NCI-H2196 treated with DMSO at 0.1 percent for 48 hours (cell line): Measurements from ENCODE around the gene MUC13.

ENCODE experiments used
- DNase-seq: peaks from one replicate; lab custom pipeline; 2025; ENCODE audit not compliant: unreplicated experiment; lab: John Stamatoyannopoulos, UW

Gene MUC13

DNA sequence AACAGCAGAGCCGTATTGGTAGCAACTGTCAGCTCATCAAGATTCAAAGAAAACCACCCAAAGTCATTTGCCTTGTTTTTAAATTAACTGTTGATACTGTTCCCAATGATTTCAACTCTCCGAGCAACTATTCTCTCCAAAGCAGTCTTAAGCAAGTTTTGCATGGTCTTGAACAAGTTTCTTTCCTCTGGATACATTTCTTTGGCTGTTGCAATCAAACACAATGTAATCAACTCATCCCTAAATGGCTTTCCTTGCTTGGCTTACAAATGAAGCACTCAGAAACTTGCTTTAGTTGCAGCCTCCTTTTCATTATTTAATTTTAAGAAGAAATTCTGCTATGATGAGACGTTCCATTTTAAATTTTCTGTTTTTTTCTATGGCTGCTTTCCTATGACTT is 15.5 kb upstream of the MUC13 start:
- no peak for DNase-seq

DNA sequence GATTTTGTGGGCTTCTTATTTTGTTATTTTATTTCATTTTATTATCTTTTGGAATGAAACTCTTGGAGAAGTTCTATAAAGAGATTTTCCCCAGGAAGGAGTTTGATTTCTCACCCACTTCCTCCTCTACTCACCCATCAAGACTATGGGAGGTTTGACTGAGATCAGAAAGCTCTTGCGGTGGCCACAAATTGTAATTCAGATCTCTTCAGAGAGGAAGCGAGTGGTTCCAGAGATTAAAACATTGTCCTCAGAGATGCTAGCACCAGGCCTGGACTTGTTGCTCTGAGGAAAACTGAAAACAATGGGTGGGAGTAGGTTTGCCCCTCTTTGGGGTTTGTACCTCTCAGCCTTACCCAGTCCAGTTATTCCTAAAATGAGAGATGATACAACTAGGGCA is 8.1 kb upstream of the MUC13 start:
- no peak for DNase-seq

DNA sequence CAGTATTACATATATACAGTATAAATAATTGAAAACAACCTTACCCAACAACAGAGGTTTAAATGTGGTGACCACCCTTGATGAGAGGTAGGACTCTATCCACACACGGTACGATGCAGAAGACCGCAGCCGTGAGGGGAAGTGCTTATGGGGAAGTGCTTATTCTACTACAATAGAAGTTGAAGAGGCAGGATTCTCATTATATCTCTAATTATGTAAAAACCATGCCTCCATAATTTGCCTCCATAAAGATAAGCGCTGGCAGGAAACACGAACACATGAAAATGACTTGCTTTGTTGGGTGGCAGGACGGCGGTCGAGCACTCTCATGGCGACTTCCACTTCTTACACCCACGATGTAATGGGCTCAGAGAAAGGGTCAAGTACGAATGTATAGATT is 7.2 kb upstream of the MUC13 start:
- DNase-seq, result no peak

DNA sequence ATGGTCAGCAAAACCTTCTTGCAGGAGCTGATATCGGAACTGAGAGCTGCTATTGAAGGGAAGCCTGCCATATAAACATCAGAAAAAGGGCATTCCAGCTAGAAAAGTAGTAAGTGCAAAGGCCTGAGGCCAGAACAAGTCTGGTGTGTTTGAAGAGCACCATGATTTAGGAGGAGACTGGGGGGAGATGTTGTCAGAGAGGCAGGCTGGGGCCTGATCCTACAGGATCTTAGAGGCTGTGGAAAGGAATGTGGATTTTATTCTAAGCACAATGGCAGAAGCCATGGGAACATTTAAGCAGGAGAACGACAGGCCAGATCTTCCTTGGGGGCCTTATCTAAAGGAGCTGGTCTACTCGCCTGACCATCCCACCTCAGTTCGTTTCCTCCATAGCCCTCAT is 5.1 kb upstream of the MUC13 start:
- no peak for DNase-seq

DNA sequence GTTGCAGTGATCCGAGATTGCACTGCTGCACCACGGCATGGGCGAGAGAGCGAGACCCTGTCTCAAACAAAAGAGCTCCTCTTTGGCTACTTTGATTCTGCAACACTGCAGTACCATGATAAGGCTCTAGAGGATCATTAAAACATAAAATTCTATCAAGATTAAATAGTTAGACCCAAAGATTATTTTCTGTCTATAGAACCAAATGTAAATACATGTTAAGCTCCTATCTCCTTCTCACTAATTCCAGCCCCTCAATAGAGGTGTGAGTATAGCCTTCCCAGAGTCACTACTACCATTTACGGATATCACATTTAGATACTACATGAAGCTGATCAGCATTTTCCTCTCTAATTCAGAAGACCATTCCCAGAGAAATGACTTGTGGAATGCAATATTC is 4.3 kb upstream of the MUC13 start:
- DNase-seq, result no peak

DNA sequence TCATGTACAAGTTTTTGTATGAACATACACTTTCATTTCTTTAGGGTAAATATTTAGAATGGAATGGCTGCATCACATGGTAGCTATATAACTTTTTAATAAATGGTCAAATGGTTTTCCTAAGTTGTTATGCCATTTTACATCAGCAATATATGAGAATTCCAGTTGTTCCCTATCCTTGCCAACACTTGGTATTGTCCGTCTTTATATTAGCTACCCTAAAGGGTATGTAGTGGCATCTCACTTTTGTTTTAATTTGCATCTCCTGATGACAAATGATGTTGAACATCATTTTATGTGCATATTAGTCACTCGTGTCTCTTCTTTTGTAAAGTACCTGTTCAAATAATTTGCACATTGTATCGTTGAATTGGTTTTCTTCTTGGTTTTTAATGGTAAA is 2.5 kb upstream of the MUC13 start:
- no peak for DNase-seq

DNA sequence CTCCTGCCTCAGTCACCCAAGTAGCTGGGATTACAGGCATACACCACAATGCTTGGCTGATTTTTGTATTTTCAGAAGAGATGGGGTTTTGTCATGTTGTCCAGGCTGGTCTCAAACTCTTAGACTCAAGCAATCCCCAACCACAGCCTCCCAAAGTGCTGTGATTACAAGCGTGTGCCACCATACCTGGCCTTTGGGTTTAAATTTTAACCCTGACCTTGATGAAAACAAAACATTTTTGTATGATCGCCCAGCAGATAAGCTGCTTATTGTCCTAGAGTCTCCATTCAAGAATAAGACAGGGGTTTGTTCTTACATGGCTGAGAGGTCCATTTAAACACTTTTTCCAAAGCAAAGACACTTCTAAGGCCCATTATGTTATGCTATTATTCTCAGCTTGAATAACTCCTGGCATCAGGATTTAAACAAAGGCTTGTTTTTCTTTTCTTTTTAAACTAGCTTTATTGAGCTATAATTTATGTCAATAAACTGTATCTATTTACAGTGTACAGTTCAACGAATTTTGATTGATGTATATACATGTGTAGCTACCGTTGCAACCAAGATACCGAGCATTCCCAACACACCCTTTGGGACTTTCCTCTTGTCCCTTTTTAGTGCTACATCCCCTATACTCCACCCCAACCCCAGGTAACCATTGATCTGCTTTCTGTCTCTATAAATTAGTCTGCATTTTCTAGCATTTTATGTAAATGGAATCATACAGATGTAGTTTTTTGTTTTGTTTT is 1.4 kb upstream of the MUC13 start:
- no peak for DNase-seq

DNA sequence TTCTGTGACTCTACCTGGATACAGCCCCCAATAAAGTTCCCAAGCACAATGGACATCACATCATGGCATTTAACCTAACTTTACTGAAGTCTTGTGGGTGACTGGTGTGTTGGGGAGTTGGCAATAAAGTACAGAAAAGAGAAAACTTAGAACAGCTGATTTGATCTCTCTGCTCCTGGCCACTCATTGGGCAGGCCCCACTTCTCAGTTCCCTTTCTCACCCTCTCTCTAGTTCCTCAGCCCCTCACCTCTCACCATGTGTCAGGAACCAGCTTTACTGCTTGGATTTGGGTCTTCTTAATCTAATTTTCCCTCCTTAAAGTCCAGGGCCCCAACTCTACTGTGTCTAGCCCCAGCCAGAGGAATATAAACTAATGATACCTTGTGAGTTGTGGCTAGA is 713 bp upstream of the MUC13 start:
- DNase-seq, result no peak

DNA sequence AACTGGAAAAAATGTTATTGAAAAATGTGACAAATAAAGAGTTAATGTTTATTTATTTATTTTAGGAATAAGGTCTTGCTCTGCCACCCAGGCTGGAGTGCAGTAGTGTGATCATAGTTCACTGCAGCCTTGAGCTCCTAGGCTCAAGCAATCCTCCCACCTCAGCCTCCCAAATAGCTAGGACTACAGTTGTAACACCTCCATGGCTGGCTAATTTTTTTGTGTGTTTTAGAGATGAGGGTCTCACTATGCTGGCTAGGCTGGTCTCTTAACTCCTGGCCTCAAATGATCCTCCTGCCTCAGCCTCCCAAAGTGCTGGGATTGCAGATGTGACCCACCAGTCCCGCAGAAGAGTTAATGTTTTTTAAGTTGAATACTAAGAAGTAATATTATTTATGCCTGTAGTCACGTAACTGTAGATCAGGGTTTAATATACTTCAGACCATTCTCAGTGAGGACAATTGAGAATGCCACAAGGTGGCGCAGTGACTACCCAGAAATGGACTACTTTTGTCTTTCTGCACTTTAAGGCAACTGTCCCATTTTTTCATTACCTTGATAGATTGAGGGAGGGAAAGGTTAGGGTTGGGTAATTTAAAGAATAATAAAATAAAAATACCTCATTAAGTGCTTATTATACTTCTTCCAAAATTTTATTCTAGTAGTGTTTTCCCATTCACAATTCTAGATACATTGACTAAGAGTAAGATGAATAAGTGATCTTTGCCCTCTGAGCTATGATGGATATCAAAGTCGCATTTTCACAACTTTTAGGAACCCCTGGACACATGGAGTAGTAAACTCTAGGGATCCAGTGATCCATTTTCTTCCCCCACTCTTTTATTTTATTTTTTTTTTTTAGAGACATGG is 6.0 kb downstream of the MUC13 start:
- DNase-seq, result peak; percentile 60

DNA sequence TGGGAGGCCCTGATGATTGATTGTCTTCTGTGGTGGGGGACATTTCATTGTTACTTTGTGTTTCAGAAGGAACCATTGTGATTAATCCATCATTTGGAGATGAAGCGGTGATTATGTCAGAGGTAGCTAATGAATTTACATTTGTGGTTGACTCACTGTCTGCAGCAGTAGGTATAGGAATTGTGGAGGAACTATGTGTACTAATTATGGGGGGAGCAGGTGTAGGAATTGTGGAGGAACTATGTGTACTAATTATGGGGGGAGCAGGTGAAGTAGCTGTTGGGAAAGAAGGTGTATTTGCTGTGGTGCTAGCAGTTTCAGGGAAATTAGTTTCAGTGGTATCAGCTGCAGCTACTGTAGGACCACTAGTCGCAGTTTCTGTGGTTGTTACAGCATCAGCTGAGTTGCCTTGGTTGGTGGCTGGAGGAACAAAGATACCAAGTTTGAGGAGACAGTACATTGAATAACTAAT is 6.9 kb downstream of the MUC13 start:
- DNase-seq, result no peak

DNA sequence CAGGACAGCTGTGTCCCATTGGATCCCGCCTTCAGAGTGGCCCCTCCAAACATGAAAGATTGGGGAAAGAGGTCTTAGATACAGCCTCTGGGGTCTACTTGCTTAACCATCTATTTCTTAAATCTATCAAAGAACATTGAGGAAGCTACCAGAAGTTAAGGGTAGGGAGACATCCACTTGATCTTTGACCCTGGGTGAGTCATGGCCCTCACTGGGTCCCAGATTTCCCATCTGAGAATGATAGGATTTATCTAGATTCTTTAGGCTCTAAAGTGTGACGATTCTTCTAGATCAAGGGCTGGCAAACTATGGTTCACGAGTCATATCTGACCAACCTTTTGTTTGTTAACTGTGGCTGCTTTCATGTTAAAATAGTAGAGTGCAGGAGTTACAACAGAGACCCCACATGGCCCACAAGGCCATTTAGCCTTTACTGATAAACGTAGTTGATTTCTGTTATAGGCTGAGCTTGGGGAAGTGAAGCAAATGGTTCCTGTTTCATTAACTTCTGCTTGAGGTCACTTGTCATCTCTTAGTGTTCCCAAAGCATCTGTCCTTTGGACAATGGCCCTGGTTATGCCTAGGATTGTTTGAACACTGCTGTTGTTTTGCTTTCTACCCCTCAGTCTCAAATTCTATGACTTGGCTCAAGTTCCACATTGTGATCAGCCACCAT is 8.0 kb downstream of the MUC13 start:
- DNase-seq, result no peak

DNA sequence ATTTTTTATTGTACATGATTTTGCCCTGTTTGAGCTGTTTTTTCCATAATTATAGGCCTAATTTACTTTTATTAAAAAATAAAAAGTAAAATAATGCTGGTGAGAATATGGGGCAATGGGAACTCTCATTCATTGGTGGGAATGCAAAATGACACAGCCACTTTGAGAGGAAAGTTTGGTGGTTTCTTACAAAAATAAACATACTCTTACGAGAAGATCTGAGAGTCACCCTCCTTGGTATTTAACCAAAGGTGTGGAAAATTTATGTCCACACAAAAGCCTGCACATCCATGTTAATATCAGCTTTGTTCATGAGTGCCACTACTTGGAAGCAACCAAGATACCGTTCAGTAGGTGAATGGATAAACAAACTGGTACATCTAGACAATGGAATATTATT is 9.8 kb downstream of the MUC13 start:
- DNase-seq, result no peak

DNA sequence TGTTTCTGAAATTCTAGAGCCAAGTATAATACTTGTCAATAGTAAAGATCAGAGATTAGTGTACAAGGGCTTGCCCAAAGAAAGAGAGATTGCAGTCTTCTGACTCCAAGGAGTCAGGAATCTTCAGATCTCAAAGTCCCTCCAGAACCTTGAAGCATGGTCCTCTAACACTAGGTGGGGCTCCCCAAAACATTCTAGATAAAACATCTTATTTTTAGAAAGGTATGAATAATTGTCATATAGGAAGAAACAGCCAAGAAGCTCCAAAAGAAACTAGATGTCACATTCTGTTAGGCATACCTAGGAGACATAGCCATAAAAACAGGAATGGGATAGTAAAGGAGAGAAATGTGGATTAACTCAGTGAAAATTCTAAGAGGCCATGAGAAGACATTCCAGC is 10.7 kb downstream of the MUC13 start:
- DNase-seq, result no peak

DNA sequence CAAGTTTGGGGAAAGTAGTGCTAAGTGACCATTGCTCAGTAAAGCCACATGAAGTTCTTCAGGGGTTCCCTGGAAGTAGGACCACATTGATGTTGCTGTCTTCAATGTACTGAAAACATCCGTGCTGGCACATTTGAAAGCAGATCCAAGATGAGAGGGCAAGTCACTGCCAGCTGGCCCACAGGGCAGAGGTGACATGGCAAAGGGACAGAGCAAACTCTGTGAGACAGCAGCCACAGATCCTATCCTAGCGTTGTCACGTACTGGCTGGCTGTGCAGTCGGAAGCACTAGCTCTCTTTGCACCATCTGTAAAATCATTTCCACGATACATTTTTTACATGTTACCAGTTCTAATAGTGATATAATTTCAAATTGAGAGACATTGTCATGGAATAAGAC is 13.8 kb downstream of the MUC13 start:
- no peak for DNase-seq

DNA sequence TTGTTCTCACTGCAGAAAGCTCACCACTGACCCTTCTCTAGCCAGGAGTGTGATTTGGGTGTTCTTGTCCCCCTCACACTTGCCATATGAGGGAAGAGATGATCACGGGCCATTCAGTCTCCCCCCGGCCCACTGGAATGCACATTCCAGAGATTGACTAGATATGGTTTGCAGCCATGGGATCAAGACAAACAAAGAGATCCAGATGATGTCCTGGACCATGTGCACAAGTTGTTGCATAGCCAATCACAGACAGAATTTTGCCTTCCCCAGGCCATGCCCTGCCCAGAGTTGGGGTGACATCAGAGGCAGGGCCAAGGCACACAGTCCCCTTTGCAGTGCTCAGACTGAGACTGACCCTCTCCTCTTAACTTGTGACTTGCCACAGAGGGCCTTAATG is 14.8 kb downstream of the MUC13 start:
- DNase-seq, result no peak

DNA sequence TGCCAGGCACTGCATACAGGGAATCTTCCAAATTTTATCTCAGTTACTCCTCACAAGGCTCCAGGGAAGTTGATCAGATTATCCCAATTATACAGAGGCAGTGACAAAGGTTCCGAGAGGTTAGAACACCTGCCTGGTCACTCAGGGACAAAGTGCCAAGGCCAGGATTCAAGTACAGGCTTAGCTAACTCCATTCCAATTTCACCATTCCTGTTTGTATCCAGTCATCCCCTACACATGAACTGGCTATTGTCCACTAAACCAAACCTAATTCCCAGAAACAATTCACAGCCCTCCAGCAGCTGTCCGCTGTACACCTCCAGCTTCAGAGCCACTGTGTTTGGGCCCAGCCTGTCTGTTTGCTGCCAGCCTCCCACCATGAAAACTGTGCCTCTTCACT is 16.0 kb downstream of the MUC13 start:
- no peak for DNase-seq

DNA sequence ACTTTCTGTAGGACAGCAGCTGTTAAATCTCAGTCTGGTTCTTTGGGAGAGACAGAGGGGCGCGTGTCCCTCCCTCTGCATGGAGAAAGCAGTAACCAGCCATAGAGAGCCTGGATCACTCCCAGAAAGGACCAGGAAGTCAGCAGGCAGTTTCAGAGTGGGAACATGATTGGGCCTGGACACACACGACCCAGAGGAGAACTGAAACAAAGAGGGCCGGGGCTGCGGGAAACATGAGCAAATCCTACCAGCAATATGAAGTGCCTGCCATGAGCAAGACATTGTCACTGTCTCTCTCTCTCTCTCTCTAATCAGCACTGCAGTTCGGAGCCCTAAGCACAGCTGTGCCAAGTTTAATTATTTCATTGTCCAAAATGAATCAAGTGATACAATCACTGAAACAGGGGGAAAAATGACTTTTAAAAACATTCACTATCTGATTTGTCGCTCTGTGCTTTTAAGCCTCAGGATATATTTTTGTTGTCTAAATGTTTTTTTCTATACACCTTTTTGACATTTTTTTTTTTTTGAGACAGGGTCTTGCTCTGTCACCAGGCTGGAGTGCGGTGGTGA is 17.6 kb downstream of the MUC13 start:
- no peak for DNase-seq

DNA sequence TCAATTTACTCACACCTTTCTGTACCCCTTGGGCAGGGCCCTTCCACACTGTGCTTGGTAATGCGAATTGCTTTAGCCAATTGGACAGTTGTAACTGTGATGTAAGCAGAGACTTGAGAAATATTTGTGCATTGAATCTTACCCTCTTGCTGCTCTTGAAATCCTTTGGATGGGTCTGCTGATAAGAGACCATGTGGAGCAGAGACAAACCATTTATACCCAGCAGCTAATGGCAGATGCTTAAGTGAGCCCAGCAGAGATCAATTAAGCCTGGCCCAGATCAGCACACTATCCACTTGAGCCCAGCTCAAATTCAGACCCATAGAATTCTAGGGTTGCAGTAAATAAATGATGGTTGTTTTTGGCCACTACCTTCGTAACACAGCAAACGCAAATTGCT is 19.3 kb downstream of the MUC13 start:
- no peak for DNase-seq

DNA sequence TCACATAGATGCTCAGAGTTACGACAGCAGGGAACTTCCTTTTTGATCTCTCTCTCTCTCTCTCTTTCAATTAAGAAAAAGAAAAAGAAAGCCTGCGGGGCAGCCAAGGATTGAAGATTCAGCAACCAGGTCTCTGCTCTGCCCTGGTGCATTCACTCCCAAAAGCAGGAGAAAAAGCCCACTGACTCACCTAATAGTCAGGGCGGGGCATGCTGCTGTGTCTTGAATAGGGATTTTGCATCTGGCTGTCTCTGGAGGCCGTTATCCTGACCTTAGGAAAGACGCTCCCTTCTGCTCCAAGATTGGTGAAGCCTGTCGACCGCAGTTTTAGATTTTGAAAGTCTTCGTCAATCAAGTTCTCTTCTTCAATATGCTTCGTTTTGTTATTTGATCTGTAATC is 26.6 kb downstream of the MUC13 start:
- no peak for DNase-seq

DNA sequence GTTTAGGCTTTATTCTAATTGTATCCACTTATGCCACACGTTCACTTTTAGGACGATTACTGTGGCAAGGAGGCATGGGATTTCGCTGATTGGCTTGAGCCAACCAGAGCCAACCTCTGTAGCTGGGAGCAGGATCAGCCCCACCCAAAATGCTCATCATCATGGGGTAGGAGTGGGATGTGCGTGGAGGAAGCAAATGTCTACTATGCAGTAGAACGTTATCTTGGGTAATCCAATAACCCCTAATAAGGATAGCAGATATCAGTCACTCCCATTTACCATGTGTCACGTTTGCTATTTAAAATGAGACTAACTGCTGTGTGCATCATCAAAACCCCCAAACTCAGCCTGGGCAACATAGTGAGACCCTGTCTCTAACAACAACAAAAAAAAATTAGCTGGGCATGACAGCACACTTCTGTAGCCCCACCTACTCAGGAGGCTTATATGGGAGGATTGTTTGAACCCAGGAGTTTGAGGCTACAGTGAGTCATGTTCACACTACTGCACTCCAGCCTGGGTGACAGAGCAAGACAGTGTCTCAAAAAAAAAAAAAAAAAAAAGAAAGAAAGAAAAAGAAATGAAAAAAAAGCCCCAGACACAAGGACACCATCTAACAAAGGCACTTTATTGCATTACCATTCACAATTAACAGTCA is 29.6 kb downstream of the MUC13 start:
- DNase-seq, result no peak
